GM20000 (cell line): ENCODE measurements around the gene CACNA2D4.

Source experiments
- DNase-seq: peaks from one replicate; pipeline ENCODE4 v3.0.0; 2012; ENCODE audit warnings: low spot score
- CTCF ChIP-seq: IDR thresholded peaks from 2 replicates; pipeline ENCODE4 v1.5.1; 2012; ENCODE audit warnings: mild to moderate bottlenecking, control low read depth; ENCODE audit errors: extremely low read depth, missing control alignments

Gene CACNA2D4

GRCh38 chr12:1870998-1871917 lies 47.2 kb downstream of the CACNA2D4 start:
- no peak for TF ChIP-seq CTCF
- DNase-seq: no peak

GRCh38 chr12:1870086-1870485 lies 48.4 kb downstream of the CACNA2D4 start:
- TF ChIP-seq CTCF: no peak
- no peak for DNase-seq

GRCh38 chr12:1869145-1869544 lies 49.3 kb downstream of the CACNA2D4 start:
- no peak for TF ChIP-seq CTCF
- no peak for DNase-seq

GRCh38 chr12:1865284-1865866 lies 53.1 kb downstream of the CACNA2D4 start:
- no peak for DNase-seq
- no peak for TF ChIP-seq CTCF

- no peak for DNase-seq
- no peak for TF ChIP-seq CTCF
Observed at GRCh38 chr12:1864867-1865266, 53.6 kb downstream of the CACNA2D4 start.

GRCh38 chr12:1864456-1864855 lies 54.0 kb downstream of the CACNA2D4 start:
- no peak for TF ChIP-seq CTCF

GRCh38 chr12:1863823-1864222 lies 54.6 kb downstream of the CACNA2D4 start:
- TF ChIP-seq CTCF: no peak
- DNase-seq: no peak

More at GRCh38 chr12:1864456-1864855, 54.0 kb downstream of the CACNA2D4 start:
- no peak for DNase-seq
